RCC 7860 (cell line): ENCODE results near the gene INPP5B.
A peak's percentile ranks its signal among the peaks of the same experiment; 100 is the strongest.
"Not testable (repeated sequence)": the region's sequence is repeated elsewhere in the genome, so short reads cannot be mapped to it uniquely, and the experiment has no call there.

Experiments used
- DNase-seq: peaks from one replicate; pipeline ENCODE4 v3.0.0-alpha.2; 2015; ENCODE audit warnings: low spot score
- FAIRE-seq: peaks from 2 replicates; lab custom pipeline; 2012; peaks lifted over from hg19 to GRCh38; lab: Jason Lieb, UNC

Gene INPP5B

DNA sequence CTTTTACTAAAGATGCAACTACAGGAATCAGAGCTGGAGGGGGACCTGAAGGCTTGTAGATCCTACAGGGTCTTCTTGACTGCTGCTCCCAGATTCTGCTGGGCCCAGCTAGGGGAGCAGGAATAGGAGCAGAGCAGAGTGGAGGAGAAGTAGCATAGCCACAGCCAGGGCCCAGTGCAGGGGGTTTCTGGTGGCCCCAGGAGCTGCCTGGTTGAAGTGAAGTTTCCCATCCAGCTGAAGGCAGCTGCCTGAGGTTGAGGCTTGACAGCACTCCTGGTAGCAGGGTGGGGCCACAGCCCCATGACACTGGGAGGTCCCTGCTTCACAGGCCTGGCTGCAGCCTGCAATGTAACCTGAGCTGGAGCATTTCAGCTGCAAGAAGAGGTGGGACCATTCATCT lies 2.0 kb upstream of the INPP5B start:
- no peak for DNase-seq
- no peak for FAIRE-seq

GRCh38 chr1:37948166-37948565 lies 1.3 kb upstream of the INPP5B start:
- no peak for FAIRE-seq

DNA sequence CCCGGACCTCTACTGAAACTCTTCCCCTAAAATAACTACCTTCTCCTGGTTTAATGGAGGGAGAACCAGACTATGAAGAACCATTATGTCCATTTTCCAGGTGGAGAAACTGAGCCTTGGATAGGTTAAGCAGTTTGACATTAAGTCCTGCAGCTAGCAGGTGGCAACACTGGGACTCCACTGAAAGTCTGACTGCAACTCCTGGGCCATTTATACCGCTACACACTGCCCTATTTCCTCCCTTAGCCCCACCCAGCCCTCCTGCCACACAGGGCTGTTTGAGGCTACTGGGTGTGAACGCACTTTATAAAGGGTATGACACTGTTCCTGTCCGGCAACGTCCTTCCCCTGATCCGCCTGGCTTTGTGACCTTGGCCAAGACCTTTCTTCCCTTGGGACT lies 511 bp upstream of the INPP5B start:
- FAIRE-seq = no peak
- DNase-seq = no peak

More at GRCh38 chr1:37948166-37948565, 1.3 kb upstream of the INPP5B start:
- DNase-seq = no peak

- FAIRE-seq (no peak), DNase-seq (no peak)
These were observed 830 bp downstream of the INPP5B start for GRCh38 chr1:37945743-37946702.

DNA sequence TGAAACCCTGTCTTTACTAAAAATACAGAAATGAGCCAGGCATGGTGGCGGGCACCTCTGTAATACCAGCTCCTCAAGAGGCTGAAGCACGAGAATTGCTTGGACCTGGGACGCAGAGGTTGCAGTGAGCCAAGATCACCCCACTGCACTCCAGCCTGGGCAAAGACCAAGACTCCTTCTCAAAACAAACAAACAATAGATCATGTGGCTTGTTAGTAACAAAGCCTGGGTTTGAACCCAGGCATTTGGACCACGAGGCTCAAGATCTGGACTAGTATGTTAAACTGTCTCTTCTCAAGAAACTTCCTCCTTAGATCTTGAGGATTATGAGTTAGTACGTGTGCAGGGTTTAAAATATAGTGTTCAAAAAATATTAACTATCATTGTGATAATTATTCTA lies 1.6 kb downstream of the INPP5B start:
- DNase-seq = no peak
- no peak for FAIRE-seq

DNA sequence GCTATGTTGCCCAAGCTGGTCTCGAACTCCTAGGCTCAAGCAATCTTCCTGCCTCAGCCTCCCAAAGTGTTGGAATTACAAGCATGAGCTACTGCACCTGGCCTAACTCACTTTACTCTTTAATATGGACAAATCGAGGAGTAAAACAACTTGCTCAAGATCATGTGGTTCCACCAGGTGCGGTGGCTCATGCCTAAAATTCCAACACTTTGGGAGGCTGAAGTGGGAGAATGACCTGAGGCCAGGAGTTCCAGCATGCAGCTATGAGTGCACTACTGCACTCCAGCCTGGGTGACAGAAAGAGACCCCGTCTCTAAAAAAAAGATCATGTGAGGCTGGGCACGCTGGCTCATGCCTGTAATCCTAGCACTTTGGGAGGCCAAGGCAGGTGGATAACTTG lies 2.0 kb downstream of the INPP5B start:
- FAIRE-seq = no peak
- DNase-seq = no peak

DNA sequence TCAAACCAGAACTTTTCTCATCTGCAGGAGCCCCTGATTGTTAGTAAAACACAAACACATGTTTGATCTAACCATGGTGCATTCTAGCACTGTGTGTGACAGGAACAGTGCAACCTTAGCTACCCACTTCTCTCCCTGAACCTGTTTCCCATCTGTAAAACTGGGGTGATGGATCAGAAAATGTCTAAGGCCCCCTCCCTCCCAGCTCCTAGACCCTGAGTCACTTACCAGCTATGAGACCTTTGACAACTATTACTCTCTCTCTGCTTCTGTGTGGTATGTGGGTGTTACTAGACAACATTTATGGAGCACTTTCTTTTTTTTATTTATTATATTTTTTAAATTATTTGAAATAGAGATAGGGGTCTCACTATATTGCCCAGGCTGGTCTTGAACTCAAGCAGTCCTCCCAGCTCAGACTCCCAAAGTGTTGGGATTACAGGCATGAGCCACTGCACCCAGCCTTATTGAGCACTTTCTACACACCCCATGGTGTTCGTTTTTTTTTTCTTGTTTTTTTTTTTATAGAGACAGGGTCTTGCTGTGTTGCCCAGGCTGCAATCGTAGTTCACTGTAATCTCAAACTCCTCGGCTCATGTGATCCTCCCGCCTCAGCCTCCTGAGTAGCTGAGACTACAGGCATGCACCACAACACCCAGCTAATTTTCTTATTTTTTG lies 2.6 kb downstream of the INPP5B start:
- FAIRE-seq = no peak
- DNase-seq = no peak

DNA sequence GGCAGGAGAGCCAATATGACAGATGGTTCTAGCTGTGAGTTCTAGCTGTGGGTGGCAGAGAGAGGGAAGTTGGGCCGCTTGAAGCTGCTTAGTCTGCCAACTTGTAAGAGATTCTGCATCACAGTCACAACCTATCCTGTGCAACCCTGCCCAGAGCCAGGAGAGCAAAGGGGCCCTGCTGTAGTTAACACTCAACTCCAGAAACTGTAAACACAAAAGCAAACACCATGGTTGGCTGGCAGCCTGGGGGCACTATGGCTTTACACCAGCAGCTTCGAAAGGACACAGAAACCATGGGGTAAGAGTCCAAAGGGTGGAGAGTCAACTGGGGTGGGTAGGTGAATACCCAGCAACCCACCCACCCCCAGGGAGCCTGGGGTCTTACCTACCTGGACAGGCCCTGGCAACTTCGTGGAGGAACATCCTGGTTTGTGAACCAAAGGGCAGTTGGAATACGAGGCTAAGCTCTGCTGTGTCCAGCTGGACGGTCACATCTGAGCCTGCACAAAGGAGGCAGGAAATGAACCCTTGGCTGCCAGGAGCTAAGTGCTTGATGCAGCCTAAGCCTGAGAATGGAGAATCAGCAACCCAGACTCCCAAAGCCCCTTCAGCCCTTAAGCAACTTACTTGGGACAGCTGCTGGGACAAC lies 6.4 kb downstream of the INPP5B start:
- DNase-seq (no peak), FAIRE-seq (no peak)

GRCh38 chr1:37936760-37937159 lies 10.1 kb downstream of the INPP5B start:
- DNase-seq, FAIRE-seq: not testable (repeated sequence)

DNA sequence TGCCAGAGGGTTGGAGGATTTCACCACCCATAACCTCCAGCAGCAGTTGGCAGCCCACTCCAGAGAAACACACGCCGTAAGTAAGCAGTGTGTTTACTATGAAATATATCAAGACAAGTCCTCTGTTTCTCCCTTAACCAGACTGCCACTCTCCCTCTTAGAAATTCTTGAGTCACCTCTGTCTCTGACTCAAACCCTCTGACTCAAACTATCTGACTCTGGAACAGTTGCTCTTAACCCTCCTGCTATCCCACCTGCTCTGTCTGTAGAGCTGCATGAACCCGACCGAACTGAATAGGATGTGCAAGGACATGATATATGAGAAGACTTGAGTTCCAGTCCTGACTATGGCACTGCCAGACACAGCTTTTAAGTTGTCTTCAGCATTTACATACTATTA lies 14.1 kb downstream of the INPP5B start:
- peak; percentile 81 for FAIRE-seq

DNA sequence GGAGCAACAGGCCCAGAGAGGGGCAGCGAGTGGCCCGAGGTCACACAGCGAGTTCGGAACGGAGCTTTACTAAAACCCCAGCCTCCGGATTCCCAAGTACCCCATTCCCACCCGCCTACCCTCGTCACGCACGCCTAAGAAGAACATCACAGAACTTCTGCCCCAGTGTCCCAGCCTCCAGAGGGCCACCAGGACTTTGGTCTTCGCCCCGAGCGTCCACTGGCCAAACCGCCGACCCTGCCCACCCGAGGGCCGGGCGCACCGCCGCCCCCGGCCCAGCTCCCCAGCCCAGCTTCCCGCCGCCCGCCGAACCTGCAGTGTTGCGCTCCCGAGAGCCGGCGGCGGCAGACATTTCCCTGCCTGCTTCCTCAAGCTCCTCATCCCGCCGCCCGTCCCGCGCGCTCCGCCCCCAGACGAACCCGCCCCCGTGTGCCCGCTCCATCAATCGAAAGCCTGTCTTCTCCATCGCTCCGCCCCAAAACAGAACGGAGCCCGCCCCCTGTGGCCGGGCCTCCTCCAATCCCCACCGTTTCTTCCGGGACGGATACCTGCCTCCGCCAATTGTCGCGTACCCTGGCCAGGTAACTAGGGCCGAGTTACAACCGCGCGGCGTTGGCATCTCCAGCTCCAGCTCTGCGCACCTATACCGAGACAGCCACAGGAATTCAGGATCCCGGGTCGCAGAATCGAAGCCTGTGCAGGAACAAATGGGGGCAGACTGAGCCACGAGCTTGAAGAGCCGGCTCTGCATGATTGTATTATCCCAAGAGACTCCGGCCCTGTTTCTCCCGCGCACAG lies 15.3 kb downstream of the INPP5B start:
- DNase-seq = peak; percentile 87
- peak; percentile 88 for FAIRE-seq

More for the DNA sequence above, 14.1 kb downstream of the INPP5B start:
- peak; percentile 79 for DNase-seq

GRCh38 chr1:37931102-37931360 lies 15.8 kb downstream of the INPP5B start:
- DNase-seq (no peak), FAIRE-seq (no peak)

DNA sequence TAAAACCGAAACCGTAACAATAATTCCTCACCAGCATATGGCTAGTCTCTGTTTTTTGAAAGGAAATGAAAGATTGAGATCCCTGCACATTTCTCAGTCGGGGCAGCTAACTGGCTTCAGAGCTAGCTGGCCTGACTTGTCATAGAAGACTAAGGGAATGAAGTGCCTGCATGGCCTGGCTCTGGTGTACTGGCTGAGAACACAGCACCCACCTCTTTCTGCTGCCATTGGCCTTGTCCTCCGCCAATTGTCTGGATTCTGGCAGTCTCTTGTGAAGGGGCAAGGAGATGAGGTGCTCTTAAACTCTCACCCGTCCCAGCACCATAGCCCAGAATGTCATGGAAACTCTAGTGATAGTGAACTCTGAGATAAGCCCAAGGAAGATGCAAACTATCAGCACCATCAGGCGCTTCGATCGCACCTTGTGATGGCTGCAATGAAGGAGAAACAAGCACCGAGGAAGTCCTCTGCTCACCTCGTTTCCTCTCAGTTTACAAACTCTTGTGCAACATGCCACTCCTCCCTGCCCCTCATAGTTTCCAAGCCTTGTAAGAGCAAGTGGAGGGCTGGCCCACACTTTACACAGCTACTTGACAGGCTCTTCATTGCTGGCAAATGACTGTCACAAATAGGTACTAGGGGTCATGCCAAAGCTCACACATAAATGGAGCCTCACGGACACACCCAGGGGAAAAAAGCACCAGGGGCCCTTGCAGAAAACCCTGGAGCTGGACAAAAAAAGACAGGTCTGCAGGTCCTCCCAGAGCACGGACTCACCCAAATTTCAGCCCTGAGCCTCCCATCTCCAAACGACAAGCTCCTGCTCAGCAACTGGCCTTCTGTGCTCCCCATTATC lies 16.4 kb downstream of the INPP5B start:
- FAIRE-seq = no peak
- no peak for DNase-seq

DNA sequence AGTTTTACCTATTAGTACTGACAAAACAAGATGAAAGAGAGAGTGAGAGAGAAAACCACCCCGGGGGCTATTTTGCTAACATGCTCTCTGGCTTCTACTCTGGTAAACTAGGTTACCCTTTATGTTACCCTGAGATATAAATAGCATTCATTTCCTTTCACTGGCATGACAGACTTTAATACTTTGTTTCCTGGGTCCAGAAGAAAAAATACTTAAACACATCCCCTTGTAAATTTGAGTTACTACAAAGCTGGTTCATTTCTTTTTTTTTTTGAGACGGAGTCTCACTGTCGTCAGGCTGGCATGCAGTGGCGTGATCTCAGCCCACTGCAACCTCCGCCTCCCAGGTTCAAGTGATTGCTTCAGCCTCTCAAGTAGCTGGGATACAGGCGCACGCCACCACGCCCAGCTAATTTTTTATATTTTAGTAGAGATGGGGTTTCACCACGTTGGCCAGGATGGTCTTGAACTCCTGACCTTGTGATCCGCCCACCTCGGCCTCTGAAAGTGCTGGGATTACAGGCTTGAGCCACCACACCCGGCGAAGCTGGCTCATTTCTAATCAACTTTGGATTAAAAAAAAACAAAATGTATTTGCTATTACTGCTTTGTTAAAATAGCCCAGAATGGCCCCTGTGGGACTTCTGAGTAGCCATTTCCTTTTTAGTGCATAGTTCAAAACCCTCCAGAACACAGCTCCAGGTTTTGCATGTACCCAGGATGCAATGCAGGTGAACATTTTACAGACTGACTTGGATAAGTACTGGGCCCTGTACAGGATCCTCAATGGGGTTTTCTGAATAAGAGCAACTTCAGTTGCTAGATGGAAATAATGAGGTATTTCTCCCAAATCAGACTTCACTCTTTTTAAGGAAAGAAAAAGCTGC lies 20.6 kb downstream of the INPP5B start:
- DNase-seq (no peak), FAIRE-seq (no peak)

GRCh38 chr1:37925316-37925715 lies 21.5 kb downstream of the INPP5B start:
- DNase-seq (no peak), FAIRE-seq (no peak)

DNA sequence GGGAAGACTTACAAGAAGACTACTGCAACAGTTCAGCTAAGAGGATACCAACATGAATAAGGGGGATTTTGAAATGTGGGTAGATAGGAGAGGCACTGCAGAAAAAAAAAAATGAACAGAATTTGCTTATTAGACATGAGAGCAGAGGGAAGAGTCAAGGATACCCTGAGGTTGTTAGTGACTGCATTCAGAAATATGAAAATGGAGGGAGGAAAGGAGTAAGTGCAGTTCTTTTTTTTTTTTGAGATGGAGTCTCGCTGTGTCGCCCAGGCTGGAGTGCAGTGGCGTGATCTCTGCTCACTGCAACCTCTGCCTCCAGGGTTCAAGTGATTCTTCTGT lies 23.3 kb downstream of the INPP5B start:
- DNase-seq = no peak
- FAIRE-seq = no peak

GRCh38 chr1:37922767-37923550 lies 23.9 kb downstream of the INPP5B start:
- DNase-seq (no peak), FAIRE-seq (no peak)

GRCh38 chr1:37919277-37919676 lies 27.6 kb downstream of the INPP5B start:
- DNase-seq (no peak), FAIRE-seq (no peak)
